Ecto neural progenitor cell (in vitro differentiated cells): ENCODE results near the gene IFNA13.
A peak's percentile ranks its signal among the peaks of the same experiment; 100 is the strongest.

Experiments used
- DNase-seq: peaks from one replicate; pipeline ENCODE4 v3.0.0-alpha.2; 2018; ENCODE audit warnings: low spot score

IFNA13 gene

DNA sequence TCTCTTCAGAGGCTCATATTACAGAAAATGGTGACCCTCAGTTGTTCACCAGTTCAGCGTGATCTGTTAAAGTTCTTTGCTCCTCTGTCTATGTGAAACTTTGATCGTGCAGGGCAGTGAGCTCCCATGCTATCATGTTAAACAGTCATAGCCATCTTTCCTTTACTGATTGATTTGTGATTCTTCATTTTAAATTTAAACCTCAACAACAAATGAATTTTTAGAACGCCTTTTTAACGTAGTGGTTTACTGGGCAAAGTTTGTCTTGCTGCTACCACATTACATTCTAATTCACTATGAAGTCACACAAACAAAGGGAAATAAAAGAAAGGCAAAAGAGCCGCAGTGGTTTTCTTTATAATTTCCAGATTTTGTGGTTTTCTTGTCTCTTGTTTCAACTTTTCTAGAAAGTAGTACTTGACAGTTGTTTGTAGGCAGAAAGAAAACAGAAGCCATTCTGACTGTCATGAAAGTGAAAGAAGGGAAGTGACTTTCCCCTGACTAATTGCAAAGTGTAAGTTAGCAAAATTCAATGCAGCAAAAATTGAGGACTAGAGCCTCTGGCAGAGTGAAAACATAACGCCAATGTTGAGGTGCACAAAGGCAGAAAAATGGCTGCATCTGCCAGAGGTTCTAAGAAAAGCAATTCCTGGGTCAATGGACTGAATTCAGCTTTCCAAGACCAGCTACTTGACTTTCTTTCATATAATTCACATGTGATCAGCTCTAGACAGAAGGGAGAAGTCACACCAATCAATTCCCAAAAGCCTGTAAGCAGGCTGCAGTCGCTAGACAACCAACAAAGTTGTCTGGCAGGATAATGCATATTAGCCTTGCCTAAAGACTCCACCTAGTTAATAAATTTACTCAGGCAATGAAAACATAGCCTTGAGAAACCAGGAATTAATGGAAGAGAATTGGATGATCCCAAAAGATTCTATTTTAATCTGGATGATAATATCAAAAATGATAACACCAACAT lies 10.1 kb downstream of the IFNA13 start:
- no peak for DNase-seq

DNA sequence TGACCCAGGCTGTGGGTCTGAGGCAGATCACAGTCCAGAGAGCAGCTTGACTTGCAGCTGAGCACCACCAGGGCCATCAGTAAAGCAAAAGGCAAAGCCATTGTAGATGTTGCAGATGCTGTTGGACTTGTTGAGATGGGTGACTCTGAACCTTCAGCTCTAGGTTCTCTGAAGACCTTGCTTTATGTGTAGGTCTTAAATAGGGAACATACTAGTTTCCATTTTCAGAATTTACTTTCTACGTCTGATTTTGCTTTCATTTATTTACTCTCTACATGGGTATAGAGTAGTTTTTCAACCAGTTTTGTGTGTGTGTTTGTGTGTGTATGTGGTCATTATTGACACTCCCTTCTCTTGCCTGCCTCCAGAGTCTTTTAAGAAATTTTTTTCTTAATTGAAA lies 17.1 kb downstream of the IFNA13 start, which contains the start of gene IFNA6:
Gene IFNA6 (minus strand): TSS at position 101 of the 400 bp plus-strand sequence. CDS start 0 bp downstream, at position 101.
- DNase-seq: no peak

DNA sequence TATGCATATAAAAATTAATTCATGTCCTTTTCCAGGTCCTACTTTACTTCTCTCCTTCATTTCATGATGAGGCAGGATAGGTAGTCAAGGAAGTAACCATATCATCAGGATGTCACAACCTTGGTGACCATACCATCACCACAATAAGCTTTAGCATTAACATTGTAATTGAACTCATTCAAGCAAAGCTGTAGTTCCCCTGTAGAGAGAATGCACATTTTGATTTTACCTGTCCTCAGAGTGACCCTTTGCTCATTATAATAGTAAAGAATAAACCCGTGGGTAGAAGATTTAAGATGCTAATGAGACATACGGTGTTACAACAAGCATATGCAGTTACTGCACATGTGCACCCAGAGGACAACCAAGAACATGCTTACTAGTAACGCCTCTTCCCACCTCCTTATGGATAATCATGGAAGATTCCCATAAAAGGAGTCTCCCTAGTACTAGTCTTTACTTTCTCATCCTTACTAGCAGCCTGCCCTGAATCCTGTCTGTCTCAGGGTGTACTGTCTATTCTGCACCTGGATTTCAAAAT lies 19.4 kb downstream of the IFNA13 start:
- DNase-seq: no peak

DNA sequence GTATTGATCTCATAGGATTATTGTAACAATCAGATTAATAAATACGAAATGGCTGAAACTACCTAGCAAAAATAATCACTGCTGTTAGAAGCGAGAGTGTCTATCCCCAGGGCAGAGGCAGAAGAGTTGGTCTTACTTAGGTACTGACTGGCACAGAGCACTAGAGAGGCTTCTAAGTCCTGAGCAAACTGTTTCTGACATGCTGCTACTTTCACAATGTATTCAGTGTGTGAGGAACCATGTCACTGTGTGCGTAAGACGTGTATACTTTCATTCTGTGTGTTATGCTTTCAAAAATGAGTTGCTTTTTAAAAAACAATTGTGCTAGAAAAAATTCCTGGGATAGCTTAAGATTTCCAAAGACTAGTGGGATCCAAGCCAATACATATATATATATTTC lies 27.1 kb downstream of the IFNA13 start:
- DNase-seq: no peak

DNA sequence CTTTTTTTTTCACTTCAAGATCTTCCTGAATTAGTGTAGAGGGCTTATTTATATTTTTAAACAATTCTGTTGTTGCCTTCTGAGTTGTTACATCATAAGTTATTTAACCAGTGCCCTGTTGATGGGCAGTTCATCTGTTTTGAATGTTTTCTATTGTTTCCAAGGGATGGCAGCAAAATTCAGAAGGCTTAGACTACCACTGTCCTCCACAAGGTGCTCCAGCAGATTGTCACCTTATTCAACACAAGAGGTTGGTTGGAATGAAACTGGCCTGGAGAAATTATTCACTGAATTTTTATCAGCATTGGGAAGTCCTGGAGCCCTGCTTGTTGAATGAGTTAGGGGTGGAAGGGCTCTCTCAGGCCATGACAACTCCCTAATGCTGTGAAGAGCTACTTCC lies 31.4 kb downstream of the IFNA13 start:
- no peak for DNase-seq

DNA sequence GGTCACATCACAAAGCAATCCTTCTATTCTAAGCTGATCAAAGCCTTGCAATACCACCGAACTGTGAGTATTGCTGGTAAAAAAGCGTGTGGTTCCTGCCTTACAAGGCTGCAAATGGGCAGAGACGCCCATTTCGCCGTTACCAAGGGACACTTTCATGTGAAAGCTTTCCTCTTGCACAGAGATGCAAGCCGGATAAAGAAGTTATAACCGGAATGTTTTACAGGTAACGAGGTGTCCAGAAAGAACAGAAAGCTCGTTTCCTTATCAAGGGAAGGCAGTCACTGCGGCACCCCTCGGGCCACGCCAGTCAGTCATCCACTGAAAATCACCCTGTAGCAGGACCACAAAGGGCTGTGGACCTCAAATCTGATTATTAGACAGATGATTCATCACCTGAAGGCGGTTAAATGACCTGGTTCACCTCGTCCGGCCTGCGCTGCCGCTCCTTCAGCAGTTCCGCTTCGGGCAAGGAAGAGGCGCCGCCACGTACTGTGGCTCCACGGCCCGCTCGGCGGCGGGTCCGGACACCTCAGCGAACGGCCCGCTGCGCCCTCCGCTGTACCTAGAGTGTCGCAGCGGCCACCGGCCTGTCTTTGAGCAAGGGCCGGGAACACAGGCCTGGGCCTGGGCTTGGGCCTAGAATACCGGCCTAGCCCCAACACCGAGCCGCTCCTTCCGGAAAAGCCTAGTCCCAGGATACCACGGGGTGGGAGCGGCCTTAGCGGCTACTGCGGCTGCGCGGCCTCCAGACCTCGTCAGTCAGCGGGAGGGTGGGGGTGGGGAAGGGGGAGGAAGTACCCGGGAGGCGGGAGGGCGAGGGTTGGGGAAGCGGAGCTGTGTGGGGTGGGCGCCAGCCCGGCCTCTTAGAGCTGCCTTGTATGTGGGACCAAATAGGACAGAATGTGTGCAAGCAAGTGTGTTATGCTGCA lies 32.9 kb downstream of the IFNA13 start, which contains the start of gene KLHL9:
Gene KLHL9 (minus strand): TSS at position 704 of the 932 bp plus-strand sequence. CDS start 545 bp downstream, at position 159.
- peak; percentile 93 for DNase-seq

DNA sequence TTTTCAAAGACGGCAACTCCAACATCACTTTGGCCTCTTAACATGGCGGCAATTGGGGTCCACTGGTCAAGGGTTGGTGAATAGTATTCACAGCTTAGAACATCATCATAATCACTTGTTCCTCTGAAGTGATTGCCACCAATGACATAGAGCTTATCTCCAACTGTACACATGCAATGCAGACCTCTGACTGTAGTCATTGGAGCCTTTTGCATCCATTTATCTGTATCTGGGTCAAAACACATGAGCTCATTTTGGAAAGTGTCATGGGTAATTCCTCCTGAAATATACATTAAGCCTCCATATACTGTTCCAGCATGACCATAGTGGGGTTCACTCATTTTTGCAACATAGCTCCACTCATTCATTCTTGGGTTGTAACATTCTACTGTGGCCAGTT lies 34.6 kb downstream of the IFNA13 start:
- DNase-seq: no peak

DNA sequence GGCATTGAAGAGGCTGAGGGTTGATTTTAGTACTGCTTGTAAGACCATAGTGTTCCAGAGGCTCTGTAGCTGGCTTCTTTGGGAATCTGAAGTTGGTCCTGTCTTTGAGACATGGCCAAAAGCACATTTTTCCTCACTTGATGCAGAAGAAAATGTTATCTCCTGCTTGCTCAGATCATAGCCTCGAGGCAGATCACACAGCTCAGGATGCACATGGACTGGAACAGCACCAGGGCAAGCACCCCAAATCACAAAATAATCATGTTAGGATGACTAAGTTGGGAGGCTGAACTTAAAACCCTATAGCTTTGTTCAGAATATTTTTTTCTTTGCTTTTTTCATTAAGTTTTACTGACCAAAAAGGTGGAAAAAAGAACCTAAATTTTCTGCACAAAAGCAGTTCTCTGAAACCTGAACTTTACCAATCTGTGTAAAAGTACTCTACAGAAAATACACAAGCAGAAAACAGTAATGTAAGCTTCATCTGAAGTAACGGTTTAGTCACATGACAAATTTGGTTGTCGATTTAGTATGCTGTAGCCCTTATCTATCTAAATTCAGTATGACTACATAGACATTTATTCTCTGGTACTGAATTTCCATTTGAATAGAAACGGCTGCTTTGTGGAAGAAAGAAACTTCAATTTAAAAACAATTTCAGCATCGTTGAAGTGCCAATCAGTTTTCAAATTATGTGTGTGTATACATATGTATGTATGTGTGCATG lies 36.0 kb downstream of the IFNA13 start:
- DNase-seq: no peak

DNA sequence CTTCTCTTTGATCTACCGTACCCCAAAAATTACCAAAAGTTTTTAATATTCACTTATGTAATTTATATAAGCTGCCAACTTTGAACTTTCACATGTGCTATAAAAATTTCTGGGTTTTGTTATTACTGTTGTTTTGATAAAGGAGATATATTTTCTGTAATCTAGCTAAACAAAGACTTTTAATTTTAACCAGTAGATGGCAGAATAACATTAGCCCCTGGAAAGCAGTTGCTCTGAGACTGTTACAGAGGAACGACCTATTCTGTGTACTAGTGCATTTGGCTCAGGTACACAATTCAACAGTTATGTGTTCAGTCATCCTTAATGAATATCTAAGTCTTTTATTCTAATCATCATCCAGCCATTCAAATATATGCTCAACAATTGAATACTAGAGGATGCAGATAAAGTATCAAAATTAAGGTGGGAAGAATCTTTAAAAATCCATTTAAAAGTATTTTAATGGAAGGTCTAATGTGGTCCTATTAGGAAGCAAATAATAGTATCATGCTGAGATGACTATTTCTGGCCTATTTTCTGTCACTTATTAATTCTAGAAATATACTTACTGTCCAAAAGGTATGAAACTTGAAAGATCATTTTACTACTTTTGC lies 41.2 kb downstream of the IFNA13 start:
- no peak for DNase-seq

DNA sequence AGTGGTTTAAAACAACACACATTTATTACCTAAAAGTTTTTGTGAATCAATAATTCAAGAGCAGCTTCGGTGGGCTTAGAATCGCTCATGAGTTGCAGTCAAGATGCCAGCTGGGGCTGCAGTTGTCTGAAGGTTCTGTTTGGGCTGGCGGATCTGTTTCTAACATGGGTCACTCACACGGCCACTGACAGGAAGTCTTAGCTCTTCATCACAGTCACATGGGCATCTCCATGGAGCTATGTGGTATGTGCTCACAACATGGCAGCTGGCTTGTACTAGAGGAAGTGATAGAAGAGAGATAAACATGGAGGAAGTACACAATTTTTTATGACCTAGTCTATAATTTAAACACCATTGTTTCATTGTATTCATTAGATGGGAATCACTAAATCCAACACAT lies 43.8 kb downstream of the IFNA13 start:
- no peak for DNase-seq

DNA sequence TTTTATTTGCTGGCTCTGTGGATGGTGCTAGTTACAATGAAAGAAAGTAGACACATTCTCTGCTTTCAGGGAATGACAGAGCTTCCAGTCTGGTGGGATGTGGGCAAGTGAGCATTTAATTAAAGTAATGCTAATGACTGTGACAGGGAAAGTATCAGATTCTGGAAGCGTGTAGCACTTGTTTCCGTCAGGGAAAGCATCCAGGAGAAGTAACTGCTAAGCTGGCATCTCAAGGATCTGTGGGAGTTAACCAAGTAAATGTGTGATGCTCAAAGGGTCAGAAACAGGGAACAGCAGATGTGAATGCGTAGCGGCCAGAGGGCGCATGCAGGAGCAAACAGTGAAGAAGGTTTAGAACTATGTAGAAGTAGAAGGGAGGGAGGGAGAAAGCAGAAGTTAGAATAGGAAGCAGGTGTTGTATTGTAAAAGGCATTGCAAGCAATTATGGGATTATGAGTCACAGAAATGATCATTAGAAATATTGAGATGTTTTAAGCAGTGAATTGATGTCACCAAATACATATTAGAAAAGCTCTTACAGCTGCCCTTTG lies 44.9 kb downstream of the IFNA13 start:
- DNase-seq: no peak

DNA sequence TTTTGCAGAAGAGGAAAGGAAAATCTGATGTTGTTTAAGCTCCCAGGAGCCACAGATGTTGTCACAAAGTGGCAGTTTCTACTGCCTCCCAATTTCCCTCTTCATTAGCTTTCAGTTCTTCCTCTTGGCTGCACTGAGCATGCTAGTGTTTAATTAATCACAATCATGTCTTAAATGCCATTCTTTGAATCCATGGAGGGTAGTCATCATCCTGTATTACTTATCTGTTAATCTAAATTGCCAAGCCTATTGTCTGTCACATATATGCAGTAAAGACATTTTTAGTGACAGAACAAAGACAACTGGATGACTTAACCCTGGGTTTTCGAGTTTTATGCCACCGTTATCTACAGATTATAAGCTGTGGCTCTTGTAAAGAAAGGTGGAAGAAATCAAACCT lies 47.4 kb downstream of the IFNA13 start:
- DNase-seq: no peak

DNA sequence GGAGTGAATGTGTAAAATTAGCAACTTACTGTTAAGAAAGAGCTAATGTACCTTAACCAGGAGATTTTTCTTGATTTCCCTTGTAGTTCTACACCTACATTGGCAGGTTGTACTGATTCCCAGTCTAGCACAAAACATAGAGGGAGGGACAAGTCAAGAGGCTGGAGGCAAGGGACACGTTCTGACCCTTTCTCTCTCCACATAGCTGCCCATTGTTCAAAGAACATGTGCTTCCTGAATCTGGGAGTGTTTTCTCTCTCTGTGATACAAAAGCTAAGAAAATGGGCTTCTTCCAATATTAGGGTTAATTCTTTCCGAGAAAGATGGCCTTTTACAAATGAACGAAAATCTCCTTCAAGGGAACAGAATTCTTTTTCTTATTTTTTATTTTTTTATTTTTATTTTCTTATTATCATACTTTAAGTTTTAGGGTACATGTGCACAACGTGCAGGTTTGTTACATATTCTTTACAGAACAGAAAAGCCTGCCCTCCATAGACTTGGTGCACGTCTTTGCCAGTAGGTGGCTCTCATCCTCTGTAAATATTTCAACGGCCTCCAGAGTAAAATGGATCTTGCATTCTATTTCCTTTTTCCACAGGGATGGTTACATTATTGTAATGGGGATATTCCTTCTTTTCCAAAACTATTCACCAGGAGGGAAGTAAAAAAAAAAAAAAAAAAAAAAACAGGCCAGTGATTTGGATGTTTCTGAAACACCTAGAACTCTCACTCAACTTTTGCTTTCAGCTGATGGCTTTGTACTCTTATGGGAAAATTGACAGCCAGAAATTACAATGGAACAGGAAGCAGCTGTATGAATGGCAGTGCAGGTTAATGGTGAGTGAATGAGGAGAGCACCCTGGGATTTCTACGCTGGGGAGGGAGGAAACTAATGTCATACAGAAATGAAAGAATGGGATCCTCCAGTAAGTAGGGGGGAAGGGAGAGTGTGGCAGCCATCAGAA lies 49.6 kb downstream of the IFNA13 start:
- DNase-seq: no peak
